ENCODE measurements around the gene MTNR1B.

GRCh38 chr11:92965196-92965595, 4.3 kb upstream of the MTNR1B start:
- TF ChIP-seq CTCF (IDR thresholded peaks at IDR 0.05) (no peak), KDM5A (IDR thresholded peaks at IDR 0.05) (no peak), JUN (IDR thresholded peaks at IDR 0.05) (no peak), MYC (IDR thresholded peaks at IDR 0.05; ENCODE audit: borderline replicate concordance, low read length) (no peak), ZC3H11A (IDR thresholded peaks at IDR 0.05) (peak; percentile 92), EP300 (IDR thresholded peaks at IDR 0.05) (no peak)

Measured in A549 (cell line).